Measurements from ENCODE around the gene SMIM34.
"Not testable (repeated sequence)": the region's sequence is repeated elsewhere in the genome, so short reads cannot be mapped to it uniquely, and the experiment has no call there.

SMIM34 gene, protein sequence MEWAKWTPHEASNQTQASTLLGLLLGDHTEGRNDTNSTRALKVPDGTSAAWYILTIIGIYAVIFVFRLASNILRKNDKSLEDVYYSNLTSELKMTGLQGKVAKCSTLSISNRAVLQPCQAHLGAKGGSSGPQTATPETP

DNA sequence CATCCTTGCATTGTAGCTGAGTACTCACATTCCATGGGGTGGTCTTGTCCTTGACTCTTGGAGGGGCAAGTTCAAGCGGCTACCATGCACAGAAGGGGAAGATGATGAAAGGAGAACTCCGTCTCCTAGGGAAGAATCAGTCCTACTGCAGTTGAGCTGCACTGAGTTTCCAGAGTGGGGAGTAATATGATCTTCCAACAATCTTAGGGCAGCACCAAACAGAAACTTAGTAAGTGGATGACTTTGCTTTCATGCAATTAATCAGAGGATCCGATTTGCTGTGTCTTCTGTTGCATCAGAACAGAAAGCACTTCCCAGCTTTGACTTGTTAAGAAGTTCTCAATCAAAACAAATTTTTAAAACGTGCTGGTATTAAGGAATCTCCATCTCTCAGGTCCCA is at the start of gene SMIM34:
TSS of gene SMIM34 (minus strand) at position 147 of the 400 bp plus-strand sequence. CDS start at position 35, 112 bp downstream.
- DNase-seq (ENCODE audit: low read depth in 1 of 2, low spot score in 1 of 2), result not testable (repeated sequence)

DNA sequence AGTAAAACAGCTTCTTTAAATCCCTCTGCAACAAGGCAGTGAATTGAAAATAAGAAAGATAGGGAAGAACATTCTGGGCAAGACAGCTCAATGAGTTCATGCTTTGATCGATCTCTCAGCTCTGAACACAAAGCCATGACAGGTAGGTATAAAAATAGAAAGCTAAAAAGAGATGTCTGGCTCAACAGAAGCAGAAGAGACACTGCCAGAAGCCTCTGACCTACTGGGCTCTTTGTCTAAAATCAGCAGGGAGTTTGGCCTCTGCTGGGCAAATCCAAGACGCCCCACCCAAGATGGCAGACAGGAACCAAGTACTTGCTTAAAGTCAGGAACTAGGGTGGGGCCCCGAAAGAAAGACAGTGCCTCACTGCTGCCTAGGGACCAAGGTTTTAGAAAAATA is 43.6 kb upstream of the SMIM34 start:
- DNase-seq (ENCODE audit: low read depth in 1 of 2, low spot score in 1 of 2), result not testable (repeated sequence)

DNA sequence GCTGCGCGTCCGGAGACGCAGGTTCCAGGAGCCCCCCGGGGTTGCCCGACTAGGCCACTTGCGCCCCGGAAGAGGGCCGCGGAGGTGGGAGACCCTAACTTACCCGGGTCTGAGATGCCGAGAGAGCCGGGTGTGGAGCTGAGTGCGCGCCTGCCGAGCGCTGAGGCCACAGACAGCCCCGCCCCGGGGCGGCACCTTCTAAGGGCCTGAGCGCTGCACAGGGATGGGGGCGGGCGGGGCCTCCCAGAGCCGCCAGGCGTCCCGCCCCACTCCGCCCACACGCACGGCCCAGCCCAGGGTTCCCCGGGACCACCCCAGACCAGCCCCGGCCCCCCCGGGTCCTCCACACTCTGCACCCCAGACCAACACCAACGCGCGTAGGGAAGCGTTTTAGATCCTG is 35.7 kb upstream of the SMIM34 start:
- DNase-seq (ENCODE audit: low read depth in 1 of 2, low spot score in 1 of 2), result not testable (repeated sequence)

DNA sequence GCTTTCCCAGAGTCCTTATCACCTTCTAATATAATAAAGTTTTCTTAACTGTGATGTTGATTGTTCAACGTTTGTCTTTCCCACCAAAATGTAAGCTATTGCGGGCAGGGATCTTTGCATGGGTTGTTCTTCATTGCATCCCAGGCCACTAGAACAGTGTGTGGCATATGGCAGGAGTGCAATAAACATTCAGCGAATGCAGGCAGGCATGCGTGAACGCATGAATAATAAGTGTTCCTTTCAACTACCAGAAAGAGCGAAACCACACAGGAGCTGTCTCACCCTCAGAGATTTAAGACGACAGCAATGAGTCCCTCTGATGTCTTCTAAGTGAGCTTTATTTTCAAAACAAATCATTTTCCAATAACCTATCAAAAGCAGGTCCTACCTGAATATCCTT is 34.5 kb upstream of the SMIM34 start:
- not testable (repeated sequence) for DNase-seq (ENCODE audit: low read depth in 1 of 2, low spot score in 1 of 2)

DNA sequence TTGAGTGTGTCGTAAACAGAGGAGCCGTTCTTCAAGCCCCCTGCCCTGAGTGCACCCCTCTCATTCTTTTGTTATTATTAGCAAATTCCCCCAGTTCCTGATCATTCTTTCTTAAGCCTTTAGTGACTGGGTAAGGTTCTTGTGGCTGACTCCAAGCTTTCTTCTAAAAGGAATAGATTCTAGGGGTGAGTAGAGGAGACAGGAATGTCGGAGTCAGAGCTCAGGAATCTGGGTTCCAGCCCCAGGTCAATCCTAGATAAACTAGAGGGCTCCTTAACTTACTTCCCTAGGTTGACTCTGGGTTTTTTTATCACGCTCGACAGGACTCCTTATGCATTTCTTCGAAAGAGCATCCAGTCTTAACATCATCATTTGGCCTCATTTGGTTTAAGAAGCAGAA is 32.4 kb upstream of the SMIM34 start:
- not testable (repeated sequence) for DNase-seq (ENCODE audit: low read depth in 1 of 2, low spot score in 1 of 2)

DNA sequence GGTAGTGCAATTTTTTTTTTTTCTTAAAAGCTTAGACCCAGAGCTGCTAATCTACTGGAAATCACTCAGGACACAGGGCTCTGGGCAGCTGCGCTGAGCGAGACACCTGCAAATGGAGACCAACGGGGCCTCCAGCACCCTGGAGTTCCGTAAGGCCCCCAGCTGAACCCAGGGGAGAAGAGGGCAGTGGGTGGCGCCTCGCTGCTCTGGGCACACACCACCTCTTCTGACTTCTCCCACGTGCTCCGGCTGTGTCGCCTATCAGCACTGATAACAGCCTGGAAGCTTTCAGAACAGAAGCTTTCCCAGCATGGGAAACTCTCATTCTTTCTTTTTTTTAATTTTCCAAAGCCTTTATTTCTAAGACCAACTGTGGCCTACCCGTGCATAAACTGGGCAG is 31.9 kb upstream of the SMIM34 start:
- not testable (repeated sequence) for DNase-seq (ENCODE audit: low read depth in 1 of 2, low spot score in 1 of 2)

DNA sequence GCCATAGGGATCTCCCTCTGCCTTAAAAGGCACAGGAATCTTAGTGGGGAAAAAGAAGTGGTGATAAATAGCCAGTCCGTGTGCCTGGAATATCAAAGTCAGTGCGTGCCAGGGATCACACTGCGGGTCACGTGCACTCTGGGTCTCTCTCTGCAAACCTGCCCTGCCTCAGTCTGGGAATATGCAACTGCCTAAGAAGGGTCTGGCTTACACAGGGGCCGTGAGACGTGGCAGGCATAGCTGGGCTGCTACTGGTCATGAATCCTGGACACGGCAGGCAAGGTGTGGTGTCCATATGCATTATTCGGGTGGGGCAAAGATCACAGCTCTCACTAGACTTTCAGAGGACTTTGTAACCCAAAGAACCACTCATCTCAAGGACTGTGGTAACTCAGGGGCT is 23.3 kb upstream of the SMIM34 start:
- DNase-seq (ENCODE audit: low read depth in 1 of 2, low spot score in 1 of 2), result not testable (repeated sequence)

DNA sequence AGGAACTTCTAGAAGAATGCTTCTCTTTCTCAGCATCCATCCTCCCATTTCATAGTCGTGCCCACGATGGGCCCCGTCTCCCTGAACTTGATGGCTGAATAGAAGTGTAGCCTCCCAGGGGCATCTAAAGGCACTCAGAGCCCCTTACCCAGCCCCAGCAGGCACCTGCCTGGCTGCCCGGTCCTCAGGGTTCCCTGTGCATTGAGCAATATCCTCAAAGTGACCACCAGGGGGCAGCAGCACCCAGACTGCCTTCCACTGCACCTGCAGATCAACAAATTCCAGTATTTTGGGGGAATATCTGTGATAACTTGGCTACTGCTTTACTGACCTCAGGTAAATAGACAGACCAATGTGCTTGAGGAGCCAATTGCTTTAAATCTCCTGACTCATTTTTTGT is 19.7 kb upstream of the SMIM34 start:
- DNase-seq (ENCODE audit: low read depth in 1 of 2, low spot score in 1 of 2), result not testable (repeated sequence)

DNA sequence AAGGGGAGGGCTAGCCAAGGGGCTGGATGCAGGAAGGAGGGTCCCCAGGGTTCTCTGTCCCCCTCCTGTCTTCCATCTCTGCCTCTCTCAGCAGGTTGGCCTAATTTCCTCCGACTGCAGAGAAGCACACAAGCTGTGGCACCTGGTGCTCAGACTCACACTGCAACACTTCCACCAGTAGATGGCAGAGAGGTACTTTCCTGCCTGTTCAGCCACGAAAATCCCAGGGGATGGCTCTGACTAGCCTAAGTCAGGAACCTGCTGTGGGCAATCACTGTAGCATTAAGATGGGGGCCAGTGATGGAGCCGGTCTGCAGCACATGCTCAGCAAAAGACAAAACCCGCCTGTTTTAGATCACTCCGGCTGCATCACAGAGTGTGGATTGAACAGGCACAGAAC is 6.0 kb upstream of the SMIM34 start:
- not testable (repeated sequence) for DNase-seq (ENCODE audit: low read depth in 1 of 2, low spot score in 1 of 2)

DNA sequence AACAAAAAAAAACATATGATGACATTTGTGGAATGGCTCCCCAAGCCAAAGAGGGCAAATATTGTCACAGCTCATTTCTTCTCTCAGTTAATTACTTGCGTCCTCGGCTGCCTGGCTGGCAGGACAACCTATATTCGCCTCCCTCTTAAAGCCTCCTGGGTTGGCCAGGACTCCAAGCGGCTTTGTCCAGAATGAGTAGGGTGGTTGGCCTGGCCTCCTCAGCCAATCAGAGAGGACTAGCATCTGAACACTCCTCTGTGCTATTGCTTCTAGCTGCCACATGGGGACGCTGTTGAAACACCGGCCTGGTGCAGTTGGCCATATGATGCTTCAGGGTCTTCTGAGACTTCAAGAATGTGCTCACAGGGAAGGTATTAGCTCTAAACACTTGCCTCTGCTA is 4.7 kb upstream of the SMIM34 start:
- not testable (repeated sequence) for DNase-seq (ENCODE audit: low read depth in 1 of 2, low spot score in 1 of 2)

DNA sequence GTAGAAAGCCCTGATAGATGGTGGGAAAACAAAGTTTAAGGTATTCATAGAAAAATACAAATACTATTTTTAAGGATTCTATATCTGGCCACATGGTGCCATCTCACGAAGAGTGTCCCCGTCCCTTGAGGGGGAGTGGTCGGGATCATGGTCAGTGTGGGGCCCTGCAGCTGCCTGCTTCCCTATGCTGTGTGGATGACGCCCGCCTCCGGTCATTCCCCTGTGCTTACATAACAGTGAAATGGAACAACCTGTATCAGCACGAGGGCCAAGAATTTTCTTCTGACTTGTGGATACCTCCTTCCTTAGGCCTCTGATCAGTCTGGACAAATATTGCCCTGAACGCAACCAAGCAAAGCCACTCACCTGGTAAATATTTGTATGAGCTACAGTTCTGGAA is 3.6 kb upstream of the SMIM34 start:
- not testable (repeated sequence) for DNase-seq (ENCODE audit: low read depth in 1 of 2, low spot score in 1 of 2)

DNA sequence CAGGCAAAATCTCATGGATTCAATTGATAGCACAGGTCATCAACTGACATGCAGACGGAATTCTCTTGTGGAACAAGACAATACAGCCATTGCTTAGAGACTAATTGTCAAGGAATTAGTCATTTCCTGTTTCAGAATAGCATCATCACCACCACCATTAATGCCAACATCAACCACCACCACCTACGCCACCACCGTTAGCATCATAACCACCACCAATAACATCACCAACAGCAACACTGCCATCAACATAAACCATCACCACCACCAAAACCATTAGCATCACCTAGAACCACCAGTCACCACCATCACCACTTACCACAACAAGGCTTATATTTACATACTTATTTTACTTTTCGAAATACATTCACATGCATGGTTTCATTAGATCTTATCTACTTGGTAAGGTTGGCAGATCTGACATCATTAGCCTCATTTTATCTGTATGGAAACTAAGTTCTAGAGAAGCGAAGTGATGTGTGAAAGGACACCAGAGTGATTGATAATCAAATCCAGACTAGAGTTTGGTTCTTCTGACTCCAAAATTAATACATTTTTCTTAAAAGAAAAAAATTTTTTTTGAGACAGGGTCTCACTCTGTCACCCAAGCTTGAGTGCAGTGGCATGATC is 6.2 kb downstream of the SMIM34 start:
- DNase-seq (ENCODE audit: low read depth in 1 of 2, low spot score in 1 of 2), result not testable (repeated sequence)

DNA sequence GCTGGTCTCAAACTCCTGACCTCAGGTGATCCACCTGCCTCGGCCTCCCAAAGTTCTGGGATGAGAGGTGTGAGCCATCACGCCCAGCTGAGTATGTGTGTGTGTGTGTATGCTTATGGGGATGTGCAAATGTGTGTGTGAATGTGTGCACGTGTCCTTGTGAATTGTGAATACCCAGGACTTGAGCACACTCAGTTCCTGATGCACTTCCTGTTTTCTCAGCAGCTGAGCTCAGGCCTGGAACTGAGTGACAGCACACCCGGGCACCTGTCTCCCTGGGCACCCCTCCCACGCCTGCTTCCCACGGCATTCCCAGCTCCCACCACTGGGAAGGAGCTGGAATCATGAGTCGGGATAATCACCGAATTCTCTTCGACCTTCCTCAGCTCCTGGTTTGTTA is 16.5 kb downstream of the SMIM34 start:
- DNase-seq (ENCODE audit: low read depth in 1 of 2, low spot score in 1 of 2), result not testable (repeated sequence)

DNA sequence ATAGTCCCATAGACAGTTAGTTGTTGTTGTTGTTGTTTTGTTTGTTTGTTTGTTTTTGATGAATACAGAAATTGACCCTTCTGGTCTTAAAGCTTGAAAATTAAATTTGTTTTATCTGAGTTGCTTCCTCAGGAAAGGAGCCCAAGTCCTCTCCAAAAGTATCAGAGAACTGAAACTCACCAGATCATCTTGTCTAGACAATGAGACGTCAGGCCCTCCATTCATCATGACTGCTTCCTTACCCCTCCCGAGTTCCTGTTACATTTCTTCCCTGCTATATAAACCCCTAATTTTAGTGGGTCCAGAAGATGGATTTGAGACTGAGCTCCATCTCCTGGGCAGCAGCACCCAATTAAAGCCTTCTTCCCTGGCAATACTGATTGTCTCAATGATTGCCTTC is 17.1 kb downstream of the SMIM34 start:
- DNase-seq (ENCODE audit: low read depth in 1 of 2, low spot score in 1 of 2), result not testable (repeated sequence)

DNA sequence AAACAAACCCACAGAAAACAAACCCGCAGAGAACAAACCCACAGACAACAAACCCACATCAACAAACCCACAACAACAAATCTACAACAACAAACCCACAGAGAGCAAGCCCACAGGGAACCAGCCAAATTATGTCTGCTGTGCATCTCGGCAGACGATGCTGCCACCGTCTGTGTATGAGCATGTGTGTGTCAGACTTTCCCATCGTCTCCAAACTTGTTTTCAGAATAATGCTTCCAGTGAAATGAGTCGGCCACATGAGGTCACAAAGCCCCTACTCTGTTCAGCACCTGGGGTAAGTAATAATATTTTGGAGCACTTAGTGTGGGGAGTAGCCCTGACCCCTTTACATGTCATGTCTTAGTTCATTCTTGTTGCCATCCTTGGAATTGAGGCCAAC is 17.6 kb downstream of the SMIM34 start:
- not testable (repeated sequence) for DNase-seq (ENCODE audit: low read depth in 1 of 2, low spot score in 1 of 2)

DNA sequence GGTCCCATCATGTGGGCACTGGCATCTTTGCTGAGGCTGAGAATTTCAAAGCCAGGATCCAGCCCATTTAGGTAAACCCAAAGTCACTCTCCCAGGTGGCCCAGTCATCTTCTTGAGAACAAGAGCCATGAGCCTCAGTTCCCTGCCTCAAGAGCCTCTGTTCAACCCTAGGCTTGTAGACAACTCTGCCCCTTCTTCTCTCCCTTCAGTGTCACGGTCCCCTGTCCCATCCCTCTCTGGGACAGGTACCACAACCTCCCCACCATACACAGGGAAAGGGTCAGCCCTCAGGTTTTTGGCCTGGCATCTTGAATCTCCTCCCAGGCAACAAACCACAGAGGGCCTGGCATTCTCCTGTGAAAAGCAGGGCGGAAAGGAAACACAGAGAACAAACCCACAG is 18.1 kb downstream of the SMIM34 start:
- DNase-seq (ENCODE audit: low read depth in 1 of 2, low spot score in 1 of 2), result not testable (repeated sequence)

DNA sequence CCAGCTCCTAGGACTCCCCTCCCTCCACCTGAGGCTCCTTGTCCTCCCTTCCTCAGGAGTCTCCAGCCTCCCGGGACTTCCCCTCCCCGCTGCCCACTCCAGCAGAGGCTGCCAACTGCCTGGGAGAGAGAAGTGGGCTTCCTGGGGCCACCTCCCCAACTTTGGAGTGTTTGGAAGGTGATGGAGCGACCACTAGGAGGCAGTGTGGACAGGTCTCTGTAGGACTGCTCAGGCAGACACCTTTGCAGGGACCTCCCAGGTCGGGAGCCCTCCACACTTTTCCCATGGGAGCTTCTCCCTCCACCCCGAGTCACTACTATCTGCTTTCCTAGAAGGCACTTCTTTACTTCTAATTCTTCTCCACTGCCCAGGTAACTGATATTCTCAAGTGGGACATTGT is 19.0 kb downstream of the SMIM34 start:
- not testable (repeated sequence) for DNase-seq (ENCODE audit: low read depth in 1 of 2, low spot score in 1 of 2)

DNA sequence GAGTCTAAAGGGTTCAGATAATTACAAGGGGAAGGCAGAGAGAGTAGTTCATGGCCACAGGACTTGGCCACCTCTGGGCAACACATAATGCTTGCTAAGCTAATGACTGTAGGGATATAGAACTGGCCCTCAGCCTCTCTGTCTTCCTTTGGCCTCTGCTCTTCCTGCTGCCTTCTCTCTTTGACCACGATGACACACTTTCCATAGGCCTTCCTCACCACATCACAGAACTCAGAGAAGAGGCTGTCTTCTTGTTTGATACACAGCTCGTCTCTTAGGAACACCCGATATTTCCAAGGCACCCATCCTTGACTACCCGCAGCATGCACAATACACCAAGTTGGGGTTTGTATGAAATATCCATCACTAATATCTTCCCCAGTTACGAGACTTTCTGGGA is 23.2 kb downstream of the SMIM34 start:
- not testable (repeated sequence) for DNase-seq (ENCODE audit: low read depth in 1 of 2, low spot score in 1 of 2)

DNA sequence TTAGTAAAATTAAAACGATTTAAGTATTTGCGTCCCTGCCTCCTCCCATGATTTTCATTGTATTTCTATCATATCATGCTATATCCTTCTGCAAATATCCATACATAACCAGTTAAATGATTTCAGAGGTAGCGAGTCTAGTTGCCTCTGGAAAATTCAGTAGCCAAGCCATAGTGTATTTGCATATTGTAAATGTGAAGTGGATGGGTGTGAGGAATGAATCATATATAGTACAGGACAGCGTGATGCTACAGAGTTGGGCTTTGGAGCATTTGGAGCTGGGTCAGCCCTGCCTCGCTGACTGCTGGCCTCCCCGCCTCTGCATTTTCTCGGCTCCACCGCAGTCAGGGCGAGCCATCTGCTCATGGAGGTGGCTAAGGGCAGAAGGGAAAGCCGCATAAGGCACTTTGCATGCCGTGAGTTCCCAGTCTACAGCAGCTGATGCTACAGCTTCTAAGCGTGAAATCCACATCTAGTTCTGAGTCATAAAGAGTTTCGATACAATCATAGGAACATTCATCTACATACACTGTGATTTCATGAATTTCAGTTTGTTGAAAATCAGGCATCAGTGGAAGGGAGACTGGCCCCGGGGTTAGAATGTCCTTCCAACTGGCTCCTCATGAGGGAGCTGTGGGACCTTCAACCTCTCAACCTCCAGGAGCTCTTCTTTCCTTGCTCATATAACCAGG is 39.9 kb downstream of the SMIM34 start:
- not testable (repeated sequence) for DNase-seq (ENCODE audit: low read depth in 1 of 2, low spot score in 1 of 2)

DNA sequence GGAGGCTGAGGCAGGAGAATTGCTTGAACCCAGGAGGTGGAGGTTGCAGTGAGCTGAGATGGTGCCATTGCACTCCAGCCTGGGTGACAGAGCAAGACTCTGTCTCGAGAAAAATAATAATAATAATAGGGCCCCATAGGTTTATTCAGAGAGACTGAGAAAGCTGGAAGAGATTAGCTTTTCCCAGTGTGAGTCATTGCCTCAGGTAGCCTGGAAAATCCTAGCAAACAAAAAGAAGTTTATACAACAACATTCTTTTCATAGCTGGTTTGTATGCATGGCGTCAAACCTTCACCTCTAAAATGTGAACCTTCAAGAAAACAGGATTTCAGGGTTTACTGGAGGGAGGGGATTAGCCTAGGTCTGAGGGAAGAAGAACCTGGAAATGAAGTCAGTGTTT is 40.6 kb downstream of the SMIM34 start:
- DNase-seq (ENCODE audit: low read depth in 1 of 2, low spot score in 1 of 2), result not testable (repeated sequence)

DNA sequence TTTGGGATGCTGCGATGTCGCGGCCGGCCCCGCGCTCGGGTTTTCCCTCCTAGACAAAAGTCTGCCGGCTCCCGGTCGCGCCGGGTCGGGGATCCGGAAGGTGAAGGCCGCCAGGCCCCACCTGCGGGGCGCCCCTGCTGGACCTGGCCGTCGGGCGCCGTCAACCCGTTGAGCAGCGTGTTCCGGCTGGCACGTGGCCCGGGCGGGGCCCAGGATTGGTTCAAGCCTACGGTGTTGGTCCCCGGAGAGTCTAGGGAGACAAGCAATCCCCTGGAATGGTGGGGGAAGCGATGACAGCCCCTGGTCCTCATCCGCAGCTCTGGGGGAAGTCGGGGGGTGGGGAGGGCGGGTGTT is 48.2 kb downstream of the SMIM34 start:
- DNase-seq (ENCODE audit: low read depth in 1 of 2, low spot score in 1 of 2), result not testable (repeated sequence)

DNA sequence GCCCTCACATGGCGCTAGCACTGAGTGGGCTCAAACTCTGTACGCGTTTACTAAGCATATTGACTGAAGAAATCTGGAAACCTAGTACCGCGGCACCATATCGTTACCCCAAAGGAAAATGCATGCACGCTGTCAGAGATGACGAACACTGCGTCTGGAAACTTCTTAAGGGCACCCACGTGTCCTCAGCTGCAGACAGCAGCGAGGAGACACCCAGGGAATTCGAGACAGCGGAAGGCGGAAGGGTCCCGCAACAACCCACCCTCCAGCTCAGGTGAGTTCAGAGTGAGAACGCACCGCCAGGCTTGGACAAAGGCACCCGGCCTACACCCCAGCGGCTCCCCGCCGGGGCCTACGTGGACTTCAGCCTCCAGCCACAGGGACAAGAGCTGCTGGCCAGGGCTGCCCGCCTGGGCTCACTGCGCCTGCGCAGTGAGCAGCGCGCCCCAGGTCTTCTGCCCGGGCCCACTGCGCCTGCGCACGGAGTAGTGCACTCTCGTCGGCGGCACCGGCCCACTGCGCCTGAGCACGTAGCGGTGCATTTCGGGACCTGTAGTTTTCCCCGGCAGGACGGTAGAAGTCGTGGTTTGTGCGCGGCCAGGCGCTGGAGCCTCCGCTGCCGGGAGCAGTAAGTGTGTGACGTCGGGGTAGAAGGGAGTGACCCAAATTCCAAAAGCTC is 48.7 kb downstream of the SMIM34 start, which contains the start of gene SMIM11:
TSS of gene SMIM11 (plus strand) at position 568 of the 679 bp plus-strand sequence. CDS start 3,998 bp downstream, outside the sequence.
- not testable (repeated sequence) for DNase-seq (ENCODE audit: low read depth in 1 of 2, low spot score in 1 of 2)

Measured in activated CD4-positive, alpha-beta T cell treated with anti-CD3 and anti-CD28 coated beads, Interleukin-2, amount 50 U/mL, for 24 hours (primary cell).